Measurements from ENCODE around the gene MTG2. TPM values are rescaled to one million over a fixed set of nuclear protein-coding genes. Genes with fewer than 3 reads are reported as not detected.

MTG2 gene
- total RNA-seq, 3 donors from 2014 or later: 28.8 to 34.9 (median 32.6) TPM

- Histone ChIP-seq H3K4me1 (ENCODE audit: low read depth) (no peaks in the 10 kb centered on the region), H3K9me3 (no peaks in the 10 kb centered on the region), H3K4me3 (no peak overlapping the region), H3K36me3 (ENCODE audit: low read depth) (no peaks in the 10 kb centered on the region)
- intact Hi-C loops (cut with DNase I, micrococcal nuclease): no loop called here
- DNase-seq: no peak
- TF ChIP-seq CTCF (IDR thresholded peaks at IDR 0.05): no peak
- no peak for ATAC-seq
These were observed 42.2 kb downstream of the MTG2 start for GRCh38 chr20:62225026-62225425.

- intact Hi-C loops (cut with DNase I, micrococcal nuclease): no loop called here
- Histone ChIP-seq H3K4me1 (ENCODE audit: low read depth) (no peaks in the 10 kb centered on the region), H3K4me3 (no peak overlapping the region), H3K36me3 (ENCODE audit: low read depth) (no peaks in the 10 kb centered on the region), H3K9me3 (no peaks in the 10 kb centered on the region)
- no peak for ATAC-seq
- no peak for TF ChIP-seq CTCF (IDR thresholded peaks at IDR 0.05)
- no peak for DNase-seq
These were observed 43.2 kb downstream of the MTG2 start for GRCh38 chr20:62225820-62226635.

- DNase-seq: no peak
- no peak for TF ChIP-seq CTCF (IDR thresholded peaks at IDR 0.05)
- H3K36me3 ChIP-seq (ENCODE audit: low read depth): no peaks in the 10 kb centered on the region
- no peaks in the 10 kb centered on the region for H3K4me1 ChIP-seq (ENCODE audit: low read depth)
- no peak for ATAC-seq
- no peaks in the 10 kb centered on the region for H3K9me3 ChIP-seq
- H3K4me3 ChIP-seq: no peak overlapping the region
- intact Hi-C loops (cut with DNase I, micrococcal nuclease): no loop called here
These were observed 44.1 kb downstream of the MTG2 start for GRCh38 chr20:62226707-62227590.

GRCh38 chr20:62227591-62227976 lies 44.8 kb downstream of the MTG2 start:
- H3K36me3 ChIP-seq (ENCODE audit: low read depth): no peaks in the 10 kb centered on the region
- intact Hi-C loops (cut with DNase I, micrococcal nuclease): no loop called here
- no peaks in the 10 kb centered on the region for H3K4me1 ChIP-seq (ENCODE audit: low read depth)
- TF ChIP-seq CTCF (IDR thresholded peaks at IDR 0.05): no peak
- peak; percentile 4 for ATAC-seq
- no peak for DNase-seq
- no peak overlapping the region for H3K4me3 ChIP-seq
- H3K9me3 ChIP-seq: no peaks in the 10 kb centered on the region

GRCh38 chr20:62227977-62228958 lies 45.4 kb downstream of the MTG2 start:
- peak; percentile 85 for ATAC-seq

More at GRCh38 chr20:62227977-62228958, 45.4 kb downstream of the MTG2 start:
- Histone ChIP-seq H3K36me3 (ENCODE audit: low read depth) (no peaks in the 10 kb centered on the region), H3K9me3 (no peaks in the 10 kb centered on the region), H3K4me1 (ENCODE audit: low read depth) (no peaks in the 10 kb centered on the region), H3K4me3 (no peak overlapping the region)
- peak; percentile 43 to 59 (median 55) for DNase-seq
- intact Hi-C loops (cut with DNase I, micrococcal nuclease): no loop called here
- no peak for TF ChIP-seq CTCF (IDR thresholded peaks at IDR 0.05)

All from mucosa of descending colon (tissue), 3 donors.